Nephron progenitor cell (in vitro differentiated cells): ENCODE results near the gene ARL14.

Source experiments
- DNase-seq: peaks from one replicate; pipeline ENCODE4 v3.0.0; 2021
- H3K27ac Mint-ChIP-seq: 2 replicates; pipeline ENCODE4 v1.8.0; 2021; ENCODE audit warnings: mild to moderate bottlenecking, moderate library complexity, mixed read lengths
- H3K27me3 Mint-ChIP-seq: 2 replicates; pipeline ENCODE4 v1.8.0; 2021; ENCODE audit warnings: mild to moderate bottlenecking, low read depth, mixed read lengths; ENCODE audit not compliant: poor library complexity
- H3K36me3 Mint-ChIP-seq: 2 replicates; pipeline ENCODE4 v1.8.0; 2021; ENCODE audit warnings: low read depth, mixed read lengths
- H3K4me1 Mint-ChIP-seq: 2 replicates; pipeline ENCODE4 v1.8.0; 2021; ENCODE audit warnings: mixed read lengths
- H3K4me3 Mint-ChIP-seq: 2 replicates; pipeline ENCODE4 v1.8.0; 2021; ENCODE audit warnings: mild to moderate bottlenecking, moderate library complexity, mixed read lengths
- H3K9me3 Mint-ChIP-seq: 2 replicates; pipeline ENCODE4 v1.8.0; 2021; ENCODE audit warnings: mild to moderate bottlenecking, moderate library complexity, mixed read lengths
- TF ChIP-seq, protein P1 (sequence below): fragments of 200-600 bp; sonication (generic); IDR thresholded peaks from 2 replicates; pipeline ENCODE4 v1.5.0; 2021; ENCODE audit warnings: antibody characterized with exemption

The ARL14 gene

DNA sequence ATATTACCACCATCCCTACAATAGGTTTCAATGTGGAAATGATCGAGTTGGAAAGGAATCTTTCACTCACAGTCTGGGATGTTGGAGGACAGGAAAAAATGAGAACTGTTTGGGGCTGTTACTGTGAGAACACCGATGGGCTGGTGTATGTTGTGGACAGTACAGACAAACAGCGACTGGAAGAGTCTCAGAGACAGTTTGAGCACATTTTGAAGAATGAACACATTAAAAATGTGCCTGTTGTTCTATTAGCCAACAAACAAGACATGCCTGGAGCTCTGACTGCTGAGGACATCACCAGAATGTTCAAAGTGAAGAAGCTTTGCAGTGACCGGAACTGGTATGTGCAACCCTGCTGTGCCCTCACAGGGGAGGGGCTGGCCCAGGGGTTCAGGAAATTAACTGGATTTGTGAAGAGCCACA lies 510 bp downstream of the ARL14 start:
- H3K9me3 Mint-ChIP-seq: no peaks in the 10 kb centered on the region
- H3K4me3 Mint-ChIP-seq: peak overlapping the region; percentile 46
- peak overlapping the region; percentile 64 for H3K27ac Mint-ChIP-seq
- H3K4me1 Mint-ChIP-seq: peaks cover 41% of the 10 kb centered on the region
- H3K36me3 Mint-ChIP-seq: no peaks in the 10 kb centered on the region
- TF ChIP-seq, protein P1, sequence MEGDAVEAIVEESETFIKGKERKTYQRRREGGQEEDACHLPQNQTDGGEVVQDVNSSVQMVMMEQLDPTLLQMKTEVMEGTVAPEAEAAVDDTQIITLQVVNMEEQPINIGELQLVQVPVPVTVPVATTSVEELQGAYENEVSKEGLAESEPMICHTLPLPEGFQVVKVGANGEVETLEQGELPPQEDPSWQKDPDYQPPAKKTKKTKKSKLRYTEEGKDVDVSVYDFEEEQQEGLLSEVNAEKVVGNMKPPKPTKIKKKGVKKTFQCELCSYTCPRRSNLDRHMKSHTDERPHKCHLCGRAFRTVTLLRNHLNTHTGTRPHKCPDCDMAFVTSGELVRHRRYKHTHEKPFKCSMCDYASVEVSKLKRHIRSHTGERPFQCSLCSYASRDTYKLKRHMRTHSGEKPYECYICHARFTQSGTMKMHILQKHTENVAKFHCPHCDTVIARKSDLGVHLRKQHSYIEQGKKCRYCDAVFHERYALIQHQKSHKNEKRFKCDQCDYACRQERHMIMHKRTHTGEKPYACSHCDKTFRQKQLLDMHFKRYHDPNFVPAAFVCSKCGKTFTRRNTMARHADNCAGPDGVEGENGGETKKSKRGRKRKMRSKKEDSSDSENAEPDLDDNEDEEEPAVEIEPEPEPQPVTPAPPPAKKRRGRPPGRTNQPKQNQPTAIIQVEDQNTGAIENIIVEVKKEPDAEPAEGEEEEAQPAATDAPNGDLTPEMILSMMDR: no peak
- DNase-seq: peak; percentile 15
- no peaks in the 10 kb centered on the region for H3K27me3 Mint-ChIP-seq

DNA sequence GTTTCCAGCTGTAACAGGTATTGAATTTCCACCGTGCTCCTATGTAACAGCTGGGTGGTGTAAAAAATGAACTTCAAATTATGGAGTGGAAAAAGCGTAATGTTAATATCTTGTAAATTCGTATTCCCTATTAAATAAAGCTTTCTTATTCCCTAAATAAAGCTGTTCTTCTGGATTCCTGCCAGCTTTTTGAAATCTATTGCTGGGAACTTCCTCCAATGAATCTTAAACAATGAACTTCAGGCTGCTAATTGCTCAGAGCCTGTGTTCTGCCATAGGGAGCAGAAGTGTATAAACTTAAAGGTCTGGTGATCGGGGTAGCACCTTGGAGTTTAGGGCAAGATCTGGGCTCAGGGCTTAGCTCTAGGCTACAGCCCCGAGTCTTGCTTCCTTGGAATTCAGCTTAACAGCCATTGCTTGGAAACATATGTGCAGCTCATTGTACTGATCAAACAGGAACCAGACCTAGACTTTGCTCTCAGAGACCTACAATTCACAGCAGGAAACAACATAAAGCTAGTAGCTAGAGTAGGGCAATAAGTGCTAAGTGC lies 1.4 kb downstream of the ARL14 start:
- Mint-ChIP-seq H3K27me3 (no peaks in the 10 kb centered on the region), H3K9me3 (no peaks in the 10 kb centered on the region), H3K4me1 (peaks cover 41% of the 10 kb centered on the region), H3K4me3 (no peak overlapping the region), H3K36me3 (no peaks in the 10 kb centered on the region), H3K27ac (no peak overlapping the region)
- TF ChIP-seq, protein P1: no peak
- no peak for DNase-seq

DNA sequence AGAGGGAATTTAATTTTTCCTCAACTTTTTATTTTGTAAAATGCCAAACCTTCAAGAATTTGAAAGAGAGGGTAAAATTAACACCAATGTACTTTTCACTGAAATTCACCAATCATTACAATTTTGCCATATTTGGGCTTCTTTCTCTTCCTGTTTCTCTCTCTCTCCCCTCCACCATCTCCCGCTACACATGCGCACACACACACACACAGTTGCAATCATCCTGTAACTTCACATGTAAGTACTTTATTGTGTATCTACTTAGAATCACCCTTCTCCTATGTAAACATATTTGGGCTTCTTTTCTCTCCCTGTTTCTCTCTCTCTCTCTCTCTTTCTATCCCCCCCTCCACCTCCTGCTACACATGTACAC lies 7.4 kb downstream of the ARL14 start:
- no peaks in the 10 kb centered on the region for H3K9me3 Mint-ChIP-seq
- H3K27me3 Mint-ChIP-seq: no peaks in the 10 kb centered on the region
- TF ChIP-seq, protein P1: no peak
- no peaks in the 10 kb centered on the region for H3K36me3 Mint-ChIP-seq
- H3K27ac Mint-ChIP-seq: peak overlapping the region; percentile 38
- DNase-seq: no peak
- peaks cover 9% of the 10 kb centered on the region for H3K4me1 Mint-ChIP-seq
- no peak overlapping the region for H3K4me3 Mint-ChIP-seq

DNA sequence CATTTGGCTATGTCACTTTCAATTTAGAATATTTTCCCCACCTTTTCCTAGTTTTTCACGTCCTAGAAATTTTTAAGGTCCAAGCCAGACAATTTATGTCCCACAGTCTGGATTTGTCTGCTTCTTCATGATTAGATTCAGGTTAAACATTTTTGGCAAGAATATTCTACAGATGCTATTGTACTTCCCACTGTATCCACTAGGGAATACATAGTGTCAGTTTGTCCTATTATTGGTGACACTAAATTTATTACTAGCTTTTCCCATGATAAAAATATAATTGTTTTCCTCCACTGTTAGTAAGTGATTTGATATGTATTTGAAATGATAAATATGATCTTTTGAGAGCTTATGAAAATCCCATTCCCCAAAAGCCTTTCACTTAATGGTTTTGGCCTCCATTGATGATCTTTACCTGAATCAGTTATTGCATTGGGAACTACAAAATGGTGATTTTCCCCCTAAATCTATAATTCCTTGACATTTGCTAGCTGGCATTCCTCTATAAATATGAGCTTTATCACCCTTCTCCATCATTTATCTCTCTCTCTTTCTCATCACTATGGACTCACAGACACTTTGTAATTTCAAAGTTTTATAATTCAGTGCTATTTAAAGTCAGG lies 8.3 kb downstream of the ARL14 start:
- H3K4me3 Mint-ChIP-seq: no peak overlapping the region
- TF ChIP-seq, protein P1: peak; percentile 35
- no peak for DNase-seq
- no peak overlapping the region for H3K27ac Mint-ChIP-seq
- H3K9me3 Mint-ChIP-seq: no peaks in the 10 kb centered on the region
- peaks cover 9% of the 10 kb centered on the region for H3K4me1 Mint-ChIP-seq
- no peaks in the 10 kb centered on the region for H3K36me3 Mint-ChIP-seq
- H3K27me3 Mint-ChIP-seq: no peaks in the 10 kb centered on the region

DNA sequence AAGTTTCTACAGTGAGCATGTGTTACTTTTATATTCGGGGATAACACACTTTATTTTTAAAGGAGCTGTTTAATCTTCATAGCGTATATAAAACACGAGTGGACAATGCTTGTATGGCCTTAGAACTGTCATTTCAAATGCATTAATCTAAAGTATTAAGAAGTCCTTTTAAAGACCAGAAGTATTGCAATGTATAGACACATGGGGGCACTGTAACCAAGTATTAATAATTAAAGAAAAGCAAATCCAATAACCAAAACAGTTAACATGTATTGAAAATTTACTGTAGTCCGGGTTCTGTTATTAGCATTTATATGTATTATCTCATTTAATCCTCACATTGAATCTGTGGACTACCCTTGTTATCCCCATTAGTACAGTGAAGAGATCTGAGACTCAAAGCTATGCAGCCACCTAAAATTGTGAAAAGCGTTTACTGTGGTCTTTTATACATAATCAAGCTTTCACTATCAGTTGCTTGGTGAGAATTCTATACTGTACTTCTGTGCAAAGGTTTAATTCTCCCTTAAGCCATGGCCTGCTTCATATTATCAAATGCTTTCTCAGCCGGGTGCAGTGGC lies 10.1 kb downstream of the ARL14 start:
- no peak for DNase-seq
- TF ChIP-seq, protein P1: no peak
- Mint-ChIP-seq H3K4me1 (peaks cover 9% of the 10 kb centered on the region), H3K27me3 (no peaks in the 10 kb centered on the region), H3K36me3 (no peaks in the 10 kb centered on the region), H3K9me3 (no peaks in the 10 kb centered on the region), H3K4me3 (no peak overlapping the region), H3K27ac (no peak overlapping the region)

DNA sequence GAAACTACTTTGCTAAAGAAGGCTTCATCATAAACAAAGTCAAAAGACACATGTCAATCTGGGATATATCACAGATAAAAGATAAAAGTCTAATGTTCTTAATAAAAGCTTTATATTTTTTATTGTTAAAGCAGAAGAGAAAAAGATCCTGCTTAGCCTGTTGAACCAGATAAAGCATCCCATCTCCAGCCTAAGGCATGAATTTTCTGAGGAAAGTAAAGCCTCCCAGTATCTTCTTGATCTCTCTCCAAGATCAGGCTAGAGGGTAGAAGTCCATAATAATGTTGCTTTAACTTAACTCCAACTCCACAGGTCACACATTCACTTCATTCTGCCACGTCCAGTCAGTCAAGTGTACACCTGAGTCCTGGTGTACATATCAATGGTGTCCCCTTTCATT lies 14.2 kb downstream of the ARL14 start:
- DNase-seq: no peak
- TF ChIP-seq, protein P1: no peak
- H3K9me3 Mint-ChIP-seq: no peaks in the 10 kb centered on the region
- no peak overlapping the region for H3K27ac Mint-ChIP-seq
- no peaks in the 10 kb centered on the region for H3K36me3 Mint-ChIP-seq
- H3K4me1 Mint-ChIP-seq: peaks cover 4% of the 10 kb centered on the region
- no peaks in the 10 kb centered on the region for H3K27me3 Mint-ChIP-seq
- H3K4me3 Mint-ChIP-seq: no peak overlapping the region
